Gastroesophageal sphincter (tissue), 4 donors: ENCODE data around the gene SRPK2. TPM values are rescaled to one million over a fixed set of nuclear protein-coding genes. Genes with fewer than 3 reads are reported as not detected.

Source experiments
- ATAC-seq: fragments of 150-250 bp; one replicate; pipeline ENCODE4 v1.9.1; 2016; ENCODE audit warnings: mild to moderate bottlenecking, moderate library complexity
- H3K27ac ChIP-seq, 4 donors: fragments of 200-600 bp; sonication (generic) in 3 of 4; 1 replicate in 3 of 4; 2 replicates in 1 of 4; pipeline ENCODE4 v1.5.1; 2016 to 2019
- H3K27me3 ChIP-seq: fragments of 200-600 bp; sonication (generic); one replicate; pipeline ENCODE4 v1.5.1; 2019
- H3K36me3 ChIP-seq, 2 donors: fragments of 200-600 bp; sonication (generic); one replicate each; pipeline ENCODE4 v1.5.1; 2019; ENCODE audit warnings: control low read depth in 1 of 2
- H3K4me1 ChIP-seq, 3 donors: fragments of 200-600 bp; sonication (generic); 1 replicate in 2 of 3; 2 replicates in 1 of 3; pipeline ENCODE4 v1.5.1; 2016 to 2019; ENCODE audit warnings: control low read depth in 2 of 3
- H3K4me3 ChIP-seq, 2 donors: fragments of 200-600 bp; sonication (generic); one replicate each; pipeline ENCODE4 v1.5.1; 2019; ENCODE audit warnings: mild to moderate bottlenecking in 1 of 2, moderate library complexity in 1 of 2
- H3K9me3 ChIP-seq, 3 donors: fragments of 200-600 bp; sonication (generic); one replicate each; pipeline ENCODE4 v1.5.1; 2017 to 2019; ENCODE audit warnings: control low read depth in 2 of 3
- EP300 ChIP-seq: sonication (generic); formaldehyde crosslinking; IDR thresholded peaks from one replicate; pipeline ENCODE4 v1.6.1; 2017; ENCODE audit warnings: antibody characterized with exemption, mild to moderate bottlenecking
- POLR2A ChIP-seq, 2 donors: fragments of 450-650 bp; IDR thresholded peaks; one replicate each; pipeline ENCODE4 v1.6.1; 2017; ENCODE audit warnings: antibody characterized with exemption in 2 of 2, mild to moderate bottlenecking in 2 of 2, moderate library complexity in 1 of 2
- POLR2AphosphoS5 ChIP-seq: sonication (generic); formaldehyde crosslinking; IDR thresholded peaks from one replicate; pipeline ENCODE4 v1.6.1; 2017; ENCODE audit warnings: antibody characterized with exemption
- WGBS, 2 donors: methylation state at CpG; one replicate each; pipeline ENCODE4 v1.1.5; 2018; ENCODE audit warnings: low coverage in 1 of 2; 5-methylcytosine and 5-hydroxymethylcytosine counted together
- total RNA-seq, 4 donors: library from RNA; depleted of rRNA; stranded (reverse); fragments of >200 nt; gene quantifications; one replicate each; pipeline ENCODE4 v1.1.0, GENCODE V29; 2016
- TF ChIP-seq, protein P1 (sequence below), 4 experiments: fragments of 200-600 bp in 2 of 4; fragments of 450-650 bp in 2 of 4; sonication (generic) in 1 of 4; IDR thresholded peaks; one replicate each; pipeline ENCODE4 v1.5.1; 2017 to 2019; ENCODE audit warnings: antibody characterized with exemption in 4 of 4, mild to moderate bottlenecking in 2 of 4, moderate library complexity in 2 of 4

Gene SRPK2
- total RNA-seq, 4 donors from 2014 or later: 41.7 to 47.9 (median 43.8) TPM

DNA sequence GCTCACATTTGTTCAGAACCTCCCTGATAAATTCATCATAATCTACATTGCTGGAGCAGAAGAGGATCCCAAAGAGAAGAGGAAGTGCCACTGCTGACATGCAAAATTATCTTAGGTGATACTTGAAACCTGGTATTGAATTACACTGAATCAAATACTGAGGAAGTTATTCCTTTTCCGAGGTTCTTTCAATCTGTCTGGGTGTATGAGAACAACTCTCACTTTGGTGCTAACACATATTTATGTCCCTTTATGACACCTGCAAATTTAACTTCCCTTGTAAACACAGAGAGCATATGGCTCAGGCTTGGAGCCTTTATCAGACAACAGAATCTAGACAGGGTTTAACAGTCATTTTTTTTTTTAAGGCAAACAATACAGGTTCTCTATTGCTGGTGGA is 131.4 kb downstream of the SRPK2 start:
- Histone ChIP-seq H3K9me3 (no peaks in the 10 kb centered on the region), H3K27ac (no peak overlapping the region), H3K4me1 (peaks cover 0 to 24% (median 7%) of the 10 kb centered on the region in 3 donors), H3K27me3 (no peaks in the 10 kb centered on the region), H3K4me3 (no peak overlapping the region), H3K36me3 (no peaks in the 10 kb centered on the region)
- 0% methylated on average over 1 of the region's 1 CpG for WGBS, 2 donors
- ATAC-seq: no peak
- TF ChIP-seq EP300 (no peak), POLR2AphosphoS5 (no peak), POLR2A (IDR thresholded peaks at IDR 0.05) (no peak)
- TF ChIP-seq, protein P1, sequence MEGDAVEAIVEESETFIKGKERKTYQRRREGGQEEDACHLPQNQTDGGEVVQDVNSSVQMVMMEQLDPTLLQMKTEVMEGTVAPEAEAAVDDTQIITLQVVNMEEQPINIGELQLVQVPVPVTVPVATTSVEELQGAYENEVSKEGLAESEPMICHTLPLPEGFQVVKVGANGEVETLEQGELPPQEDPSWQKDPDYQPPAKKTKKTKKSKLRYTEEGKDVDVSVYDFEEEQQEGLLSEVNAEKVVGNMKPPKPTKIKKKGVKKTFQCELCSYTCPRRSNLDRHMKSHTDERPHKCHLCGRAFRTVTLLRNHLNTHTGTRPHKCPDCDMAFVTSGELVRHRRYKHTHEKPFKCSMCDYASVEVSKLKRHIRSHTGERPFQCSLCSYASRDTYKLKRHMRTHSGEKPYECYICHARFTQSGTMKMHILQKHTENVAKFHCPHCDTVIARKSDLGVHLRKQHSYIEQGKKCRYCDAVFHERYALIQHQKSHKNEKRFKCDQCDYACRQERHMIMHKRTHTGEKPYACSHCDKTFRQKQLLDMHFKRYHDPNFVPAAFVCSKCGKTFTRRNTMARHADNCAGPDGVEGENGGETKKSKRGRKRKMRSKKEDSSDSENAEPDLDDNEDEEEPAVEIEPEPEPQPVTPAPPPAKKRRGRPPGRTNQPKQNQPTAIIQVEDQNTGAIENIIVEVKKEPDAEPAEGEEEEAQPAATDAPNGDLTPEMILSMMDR (IDR thresholded peaks at IDR 0.05): no peak

DNA sequence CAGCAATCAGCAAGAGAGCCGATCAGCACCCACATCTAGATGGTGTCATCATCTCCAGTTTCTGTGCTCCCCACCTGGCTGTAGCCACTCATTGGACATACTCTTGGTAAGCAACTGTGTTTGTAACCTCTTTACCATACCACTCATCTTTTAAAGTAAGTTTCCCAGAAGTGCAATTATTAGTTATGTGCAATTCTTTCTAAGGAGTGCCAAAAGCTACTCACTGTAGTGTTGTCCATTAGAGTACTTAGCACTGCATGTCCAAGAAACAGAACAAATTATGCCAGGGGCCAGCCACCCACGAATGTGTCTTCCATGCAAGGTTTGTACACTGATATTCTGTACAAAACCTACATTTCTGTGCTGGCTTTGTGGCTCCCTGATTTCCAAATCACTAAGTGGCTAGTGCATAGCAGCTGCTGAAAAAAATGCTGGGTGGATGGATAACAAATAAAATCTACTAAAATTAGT is 131.9 kb downstream of the SRPK2 start:
- peaks cover 3 to 29% (median 7%) of the 10 kb centered on the region in 3 donors for H3K4me1 ChIP-seq
- TF ChIP-seq POLR2AphosphoS5 (no peak), EP300 (no peak), POLR2A (IDR thresholded peaks at IDR 0.05) (no peak)
- TF ChIP-seq, protein P1 (IDR thresholded peaks at IDR 0.05): no peak
- H3K27me3 ChIP-seq: no peaks in the 10 kb centered on the region
- 33 to 83% methylated on average over 1 to 2 of the region's 2 CpGs for WGBS, 2 donors
- H3K27ac ChIP-seq: no peak overlapping the region
- no peaks in the 10 kb centered on the region for H3K36me3 ChIP-seq
- H3K4me3 ChIP-seq: no peak overlapping the region
- no peak for ATAC-seq
- H3K9me3 ChIP-seq: no peaks in the 10 kb centered on the region

DNA sequence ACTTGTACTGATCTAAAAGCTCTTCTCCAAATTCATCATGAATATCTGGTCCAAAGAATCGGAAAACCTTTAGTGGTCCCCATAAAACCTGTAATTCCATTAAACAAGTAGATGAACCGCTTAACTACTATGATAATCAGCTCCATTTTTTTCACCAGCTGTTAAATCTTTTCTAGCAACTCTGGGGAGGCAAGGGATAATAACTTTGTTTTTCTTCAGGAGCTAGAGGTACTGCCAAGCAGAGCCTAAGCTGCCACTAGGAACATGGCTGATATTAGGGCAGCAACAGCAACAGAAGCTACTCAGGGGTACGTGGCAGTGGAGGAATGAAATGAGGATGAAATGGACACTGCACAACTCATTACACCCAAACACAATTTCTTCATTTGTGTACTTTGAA is 138.0 kb downstream of the SRPK2 start:
- ATAC-seq: no peak
- 81 to 86% methylated on average over 3 of the region's 3 CpGs for WGBS, 2 donors
- H3K4me1 ChIP-seq: peaks cover 3 to 37% (median 5%) of the 10 kb centered on the region in 3 donors

DNA sequence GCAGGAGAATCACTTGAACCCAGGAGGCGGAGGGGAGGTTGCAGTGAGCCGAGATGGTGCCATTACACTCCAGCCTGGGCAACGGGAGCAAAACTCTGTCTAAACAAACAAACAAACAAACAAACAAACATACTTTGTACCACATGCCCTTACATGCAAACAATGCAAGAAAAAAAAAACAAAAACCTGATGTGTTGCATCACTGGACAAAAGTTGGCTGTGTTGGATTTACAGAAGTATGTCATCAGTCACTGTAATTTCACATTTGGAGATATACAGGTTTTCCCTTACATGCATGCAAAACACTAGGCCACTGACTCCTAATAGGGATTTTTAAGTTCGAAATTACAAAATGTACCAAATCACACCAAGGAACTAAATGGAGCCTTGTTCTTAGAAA is 138.5 kb downstream of the SRPK2 start:
- H3K4me1 ChIP-seq: peaks cover 3 to 41% (median 5%) of the 10 kb centered on the region in 3 donors
- H3K27me3 ChIP-seq: no peaks in the 10 kb centered on the region

More for the DNA sequence above, 138.0 kb downstream of the SRPK2 start:
- Histone ChIP-seq H3K27ac (no peak overlapping the region), H3K4me3 (no peak overlapping the region), H3K27me3 (no peaks in the 10 kb centered on the region), H3K9me3 (no peaks in the 10 kb centered on the region), H3K36me3 (no peaks in the 10 kb centered on the region)
- TF ChIP-seq POLR2A (IDR thresholded peaks at IDR 0.05) (no peak), EP300 (no peak), POLR2AphosphoS5 (no peak)
- TF ChIP-seq, protein P1 (IDR thresholded peaks at IDR 0.05): no peak

DNA sequence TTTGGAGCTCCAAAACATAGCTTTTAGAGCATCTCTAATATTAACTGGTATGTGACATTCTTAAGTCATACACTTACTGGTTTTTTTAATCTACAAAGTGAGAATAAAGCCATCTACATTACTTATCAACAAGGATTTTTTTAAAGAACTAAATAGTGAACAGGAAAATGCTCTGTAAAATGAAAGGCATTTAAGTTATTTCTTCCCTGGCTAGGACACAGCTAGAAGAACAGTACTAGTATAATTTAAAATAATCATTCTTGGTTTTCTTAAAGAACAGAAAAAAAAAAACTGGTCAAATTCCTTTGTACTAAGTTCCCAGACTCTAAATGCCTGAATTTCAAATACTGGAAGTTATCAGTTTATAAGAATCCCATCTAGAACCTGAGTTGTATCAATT is 139.5 kb downstream of the SRPK2 start:
- Histone ChIP-seq H3K9me3 (no peaks in the 10 kb centered on the region), H3K4me3 (no peak overlapping the region), H3K27ac (no peak overlapping the region), H3K4me1 (peaks cover 3 to 46% (median 5%) of the 10 kb centered on the region in 3 donors), H3K36me3 (no peaks in the 10 kb centered on the region), H3K27me3 (no peaks in the 10 kb centered on the region)
- no peak for TF ChIP-seq POLR2A (IDR thresholded peaks at IDR 0.05)
- TF ChIP-seq EP300: no peak
- TF ChIP-seq POLR2AphosphoS5: no peak
- ATAC-seq: no peak

More for the DNA sequence above, 138.5 kb downstream of the SRPK2 start:
- H3K36me3 ChIP-seq: no peaks in the 10 kb centered on the region
- H3K27ac ChIP-seq: no peak overlapping the region
- WGBS, 2 donors: 81 to 84% methylated on average over 4 of the region's 4 CpGs
- no peak overlapping the region for H3K4me3 ChIP-seq
- TF ChIP-seq EP300 (no peak), POLR2A (IDR thresholded peaks at IDR 0.05) (no peak), POLR2AphosphoS5 (no peak)
- TF ChIP-seq, protein P1 (IDR thresholded peaks at IDR 0.05): no peak
- H3K9me3 ChIP-seq: no peaks in the 10 kb centered on the region
- no peak for ATAC-seq
